HepG2 (cell line): ENCODE measurements around the gene GRAP. TPM values are rescaled to one million over a fixed set of nuclear protein-coding genes. Genes with fewer than 3 reads are reported as not detected.

Source experiments
- HDAC1 ChIP-seq: sonication (generic); formaldehyde crosslinking; IDR thresholded peaks from 2 replicates; pipeline ENCODE4 v1.5.1; 2020; ENCODE audit warnings: mild to moderate bottlenecking, missing genetic modification reagents
- KLF12 ChIP-seq: sonication (generic); formaldehyde crosslinking; IDR thresholded peaks from 2 replicates; pipeline ENCODE4 v1.4.0; 2020; ENCODE audit warnings: missing genetic modification reagents, borderline replicate concordance
- MAZ ChIP-seq, 2 experiments: sonication (generic) in 1 of 2; formaldehyde crosslinking in 1 of 2; IDR thresholded peaks; 2 replicates each; pipeline versions ENCODE4 v1.5.0 to v1.6.1; 2012 to 2020; ENCODE audit warnings: low read depth in 2 of 2, mild to moderate bottlenecking in 2 of 2, borderline replicate concordance in 1 of 2, improper control_type of control experiment in 1 of 2, low read length in 1 of 2, missing genetic modification reagents in 1 of 2, moderate library complexity in 1 of 2
- NFIC ChIP-seq: IDR thresholded peaks from 2 replicates; pipeline ENCODE4 v1.6.1; 2012; ENCODE audit warnings: mild to moderate bottlenecking, low read length, inconsistent platforms
- NR2C2 ChIP-seq: sonication (generic); formaldehyde crosslinking; IDR thresholded peaks from 2 replicates; pipeline ENCODE4 v1.4.0; 2020; ENCODE audit warnings: missing genetic modification reagents, mild to moderate bottlenecking, moderate library complexity, borderline replicate concordance
- PAWR ChIP-seq: sonication (generic); formaldehyde crosslinking; IDR thresholded peaks from 2 replicates; pipeline ENCODE4 v1.4.0; 2020; ENCODE audit warnings: missing genetic modification reagents, mild to moderate bottlenecking, borderline replicate concordance
- RORA ChIP-seq: sonication (generic); formaldehyde crosslinking; IDR thresholded peaks from 2 replicates; pipeline ENCODE4 v1.5.0; 2020; ENCODE audit warnings: mild to moderate bottlenecking, missing genetic modification reagents, moderate library complexity
- STAT5B ChIP-seq: sonication (generic); formaldehyde crosslinking; IDR thresholded peaks from 2 replicates; pipeline ENCODE4 v1.4.0; 2020; ENCODE audit warnings: missing genetic modification reagents
- TP53 ChIP-seq: sonication (generic); formaldehyde crosslinking; conservative IDR thresholded peaks from 2 replicates; pipeline ENCODE4 v1.4.0; 2020; ENCODE audit warnings: missing genetic modification reagents
- ZNF10 ChIP-seq: sonication (generic); formaldehyde crosslinking; IDR thresholded peaks from 2 replicates; pipeline ENCODE4 v1.4.0; 2020; ENCODE audit warnings: mild to moderate bottlenecking, low read depth, missing genetic modification reagents, borderline replicate concordance
- ZNF451 ChIP-seq: sonication (generic); formaldehyde crosslinking; IDR thresholded peaks from 2 replicates; pipeline ENCODE4 v1.5.0; 2020; ENCODE audit warnings: mild to moderate bottlenecking, missing genetic modification reagents
- ZNF614 ChIP-seq: IDR thresholded peaks from 2 replicates; pipeline ENCODE4 v1.6.1; 2018; ENCODE audit warnings: missing biosample characterization, missing genetic modification reagents, inconsistent platforms, borderline replicate concordance
- polyA plus RNA-seq, 8 experiments: library from polyadenylated mRNA; depleted of rRNA in 3 of 8; stranded (reverse) in 7 of 8; unstranded in 1 of 8; fragments of >200 nt; fragmentation: Illumina TruSeq in 4 of 8; extraction: Trizol in 4 of 8; gene quantifications; 2 replicates each; pipeline versions ENCODE4 v1.2.1 to v1.2.3, GENCODE V29; 2011 to 2016; ENCODE audit warnings: low read depth in 4 of 8, missing spikeins in 1 of 8, mixed read lengths in 1 of 8; ENCODE audit not compliant: insufficient read depth in 1 of 8
- total RNA-seq, 5 experiments: library from RNA; depleted of rRNA; stranded (reverse); fragments of >200 nt; fragmentation: Illumina TruSeq; extraction: Trizol; gene quantifications; 2 replicates each; pipeline ENCODE4 v1.2.3, GENCODE V29; 2016; ENCODE audit warnings: low read depth in 1 of 5
- TF ChIP-seq, protein P1 (sequence below): IDR thresholded peaks from 2 replicates; pipeline ENCODE4 v1.6.1; 2012; ENCODE audit warnings: low read depth, low read length, improper control_type of control experiment
- TF ChIP-seq, protein P2 (sequence below): sonication (generic); formaldehyde crosslinking; IDR thresholded peaks from 2 replicates; pipeline ENCODE4 v1.4.0; 2020; ENCODE audit warnings: mild to moderate bottlenecking, missing genetic modification reagents
- TF ChIP-seq, protein P3 (sequence below), 2 experiments: sonication (generic) in 1 of 2; formaldehyde crosslinking in 1 of 2; IDR thresholded peaks; 2 replicates each; pipeline versions ENCODE4 v1.6.1 to v1.9.0; 2014 to 2022; ENCODE audit warnings: antibody characterized with exemption in 1 of 2, borderline replicate concordance in 1 of 2, inconsistent platforms in 1 of 2, low read depth in 1 of 2, missing genetic modification reagents in 1 of 2
- TF ChIP-seq, protein P4 (sequence below): sonication (generic); formaldehyde crosslinking; IDR thresholded peaks from 2 replicates; pipeline ENCODE4 v1.4.0; 2020; ENCODE audit warnings: missing genetic modification reagents

GRAP gene
- total and polyA plus RNA-seq, 2 of the 13 experiments (the other 11 are each of a cell fraction or from before 2014, with no cell fraction given) = 0.77 to 1.7 TPM

DNA sequence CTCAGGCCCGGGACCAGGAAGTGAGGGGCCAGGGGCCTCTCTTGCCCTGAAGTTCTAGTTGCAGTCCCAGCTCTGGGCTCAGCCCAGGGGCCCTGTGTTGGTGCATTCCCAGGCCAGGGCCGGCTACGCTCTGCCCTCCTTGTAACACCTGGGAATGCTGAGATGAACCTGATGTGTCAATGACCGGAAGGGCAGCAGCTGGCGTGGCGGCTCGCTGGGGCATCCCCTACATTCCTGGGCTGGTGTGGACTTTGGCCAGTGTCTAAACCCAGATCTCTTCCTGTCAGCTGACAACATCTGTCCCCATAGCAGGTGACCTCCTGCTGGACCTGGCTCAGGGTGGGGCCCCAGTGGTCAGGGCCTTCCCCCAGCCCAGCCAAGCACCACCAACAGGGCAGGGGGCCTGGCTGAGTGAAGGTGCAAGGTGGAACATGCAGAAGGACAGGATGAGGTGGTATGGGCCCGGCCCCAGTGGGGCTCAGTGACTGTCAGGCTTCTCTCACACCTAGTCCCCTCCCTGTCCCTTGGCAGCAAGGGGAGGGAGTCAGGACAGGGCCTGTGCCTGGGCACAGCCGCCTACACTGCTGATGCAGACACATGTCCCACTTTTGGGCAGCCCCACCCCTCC is 58.1 kb downstream of the GRAP start (continued):
- TF ChIP-seq, protein P1, sequence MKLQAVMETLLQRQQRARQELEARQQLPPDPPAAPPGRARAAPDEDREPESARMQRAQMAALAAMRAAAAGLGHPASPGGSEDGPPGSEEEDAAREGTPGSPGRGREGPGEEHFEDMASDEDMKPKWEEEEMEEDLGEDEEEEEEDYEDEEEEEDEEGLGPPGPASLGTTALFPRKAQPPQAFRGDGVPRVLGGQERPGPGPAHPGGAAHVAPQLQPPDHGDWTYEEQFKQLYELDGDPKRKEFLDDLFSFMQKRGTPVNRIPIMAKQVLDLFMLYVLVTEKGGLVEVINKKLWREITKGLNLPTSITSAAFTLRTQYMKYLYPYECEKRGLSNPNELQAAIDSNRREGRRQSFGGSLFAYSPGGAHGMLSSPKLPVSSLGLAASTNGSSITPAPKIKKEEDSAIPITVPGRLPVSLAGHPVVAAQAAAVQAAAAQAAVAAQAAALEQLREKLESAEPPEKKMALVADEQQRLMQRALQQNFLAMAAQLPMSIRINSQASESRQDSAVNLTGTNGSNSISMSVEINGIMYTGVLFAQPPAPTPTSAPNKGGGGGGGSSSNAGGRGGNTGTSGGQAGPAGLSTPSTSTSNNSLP = no peak; the same call in none of the 2 replicates
- TF ChIP-seq NR2C2 = peak; percentile 91
- peak; percentile 89 for TF ChIP-seq ZNF451 (CRISPR knock-in tag)
- TF ChIP-seq, protein P2, sequence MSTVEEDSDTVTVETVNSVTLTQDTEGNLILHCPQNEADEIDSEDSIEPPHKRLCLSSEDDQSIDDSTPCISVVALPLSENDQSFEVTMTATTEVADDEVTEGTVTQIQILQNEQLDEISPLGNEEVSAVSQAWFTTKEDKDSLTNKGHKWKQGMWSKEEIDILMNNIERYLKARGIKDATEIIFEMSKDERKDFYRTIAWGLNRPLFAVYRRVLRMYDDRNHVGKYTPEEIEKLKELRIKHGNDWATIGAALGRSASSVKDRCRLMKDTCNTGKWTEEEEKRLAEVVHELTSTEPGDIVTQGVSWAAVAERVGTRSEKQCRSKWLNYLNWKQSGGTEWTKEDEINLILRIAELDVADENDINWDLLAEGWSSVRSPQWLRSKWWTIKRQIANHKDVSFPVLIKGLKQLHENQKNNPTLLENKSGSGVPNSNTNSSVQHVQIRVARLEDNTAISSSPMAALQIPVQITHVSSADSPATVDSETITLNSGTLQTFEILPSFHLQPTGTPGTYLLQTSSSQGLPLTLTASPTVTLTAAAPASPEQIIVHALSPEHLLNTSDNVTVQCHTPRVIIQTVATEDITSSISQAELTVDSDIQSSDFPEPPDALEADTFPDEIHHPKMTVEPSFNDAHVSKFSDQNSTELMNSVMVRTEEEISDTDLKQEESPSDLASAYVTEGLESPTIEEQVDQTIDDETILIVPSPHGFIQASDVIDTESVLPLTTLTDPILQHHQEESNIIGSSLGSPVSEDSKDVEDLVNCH (CRISPR knock-in tag) = no peak
- TF ChIP-seq MAZ (IDR thresholded peaks at IDR 0.05; ENCODE audit: borderline replicate concordance, low read depth, low read length) = no peak
- peak; percentile 94 for TF ChIP-seq MAZ (CRISPR knock-in tag; IDR thresholded peaks at IDR 0.05; ENCODE audit: low read depth)
- TF ChIP-seq, protein P3, sequence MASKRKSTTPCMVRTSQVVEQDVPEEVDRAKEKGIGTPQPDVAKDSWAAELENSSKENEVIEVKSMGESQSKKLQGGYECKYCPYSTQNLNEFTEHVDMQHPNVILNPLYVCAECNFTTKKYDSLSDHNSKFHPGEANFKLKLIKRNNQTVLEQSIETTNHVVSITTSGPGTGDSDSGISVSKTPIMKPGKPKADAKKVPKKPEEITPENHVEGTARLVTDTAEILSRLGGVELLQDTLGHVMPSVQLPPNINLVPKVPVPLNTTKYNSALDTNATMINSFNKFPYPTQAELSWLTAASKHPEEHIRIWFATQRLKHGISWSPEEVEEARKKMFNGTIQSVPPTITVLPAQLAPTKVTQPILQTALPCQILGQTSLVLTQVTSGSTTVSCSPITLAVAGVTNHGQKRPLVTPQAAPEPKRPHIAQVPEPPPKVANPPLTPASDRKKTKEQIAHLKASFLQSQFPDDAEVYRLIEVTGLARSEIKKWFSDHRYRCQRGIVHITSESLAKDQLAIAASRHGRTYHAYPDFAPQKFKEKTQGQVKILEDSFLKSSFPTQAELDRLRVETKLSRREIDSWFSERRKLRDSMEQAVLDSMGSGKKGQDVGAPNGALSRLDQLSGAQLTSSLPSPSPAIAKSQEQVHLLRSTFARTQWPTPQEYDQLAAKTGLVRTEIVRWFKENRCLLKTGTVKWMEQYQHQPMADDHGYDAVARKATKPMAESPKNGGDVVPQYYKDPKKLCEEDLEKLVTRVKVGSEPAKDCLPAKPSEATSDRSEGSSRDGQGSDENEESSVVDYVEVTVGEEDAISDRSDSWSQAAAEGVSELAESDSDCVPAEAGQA (IDR thresholded peaks at IDR 0.05; ENCODE audit: low read depth) = no peak
- TF ChIP-seq, protein P3 (CRISPR knock-in tag; IDR thresholded peaks at IDR 0.05; ENCODE audit: borderline replicate concordance) = no peak
- TF ChIP-seq PAWR (CRISPR knock-in tag) = no peak
- TF ChIP-seq NFIC = no peak
- TF ChIP-seq ZNF10 (CRISPR knock-in tag) = no peak
- peak; percentile 79; the same call in 1 of the 2 replicates for TF ChIP-seq TP53
- peak; percentile 70; the same call in 1 of the 2 replicates for TF ChIP-seq STAT5B (CRISPR knock-in tag)
- peak; percentile 99 for TF ChIP-seq HDAC1 (CRISPR knock-in tag)
- peak; percentile 95; the same call in 1 of the 2 replicates for TF ChIP-seq KLF12 (CRISPR knock-in tag)
- TF ChIP-seq ZNF614 (CRISPR knock-in tag) = peak; percentile 95; the same call in 1 of the 2 replicates
- TF ChIP-seq RORA (CRISPR knock-in tag) = no peak
- TF ChIP-seq, protein P4, sequence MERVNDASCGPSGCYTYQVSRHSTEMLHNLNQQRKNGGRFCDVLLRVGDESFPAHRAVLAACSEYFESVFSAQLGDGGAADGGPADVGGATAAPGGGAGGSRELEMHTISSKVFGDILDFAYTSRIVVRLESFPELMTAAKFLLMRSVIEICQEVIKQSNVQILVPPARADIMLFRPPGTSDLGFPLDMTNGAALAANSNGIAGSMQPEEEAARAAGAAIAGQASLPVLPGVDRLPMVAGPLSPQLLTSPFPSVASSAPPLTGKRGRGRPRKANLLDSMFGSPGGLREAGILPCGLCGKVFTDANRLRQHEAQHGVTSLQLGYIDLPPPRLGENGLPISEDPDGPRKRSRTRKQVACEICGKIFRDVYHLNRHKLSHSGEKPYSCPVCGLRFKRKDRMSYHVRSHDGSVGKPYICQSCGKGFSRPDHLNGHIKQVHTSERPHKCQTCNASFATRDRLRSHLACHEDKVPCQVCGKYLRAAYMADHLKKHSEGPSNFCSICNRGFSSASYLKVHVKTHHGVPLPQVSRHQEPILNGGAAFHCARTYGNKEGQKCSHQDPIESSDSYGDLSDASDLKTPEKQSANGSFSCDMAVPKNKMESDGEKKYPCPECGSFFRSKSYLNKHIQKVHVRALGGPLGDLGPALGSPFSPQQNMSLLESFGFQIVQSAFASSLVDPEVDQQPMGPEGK = peak; percentile 99
